Spleen (tissue), 7 donors: ENCODE measurements around the gene IFNL1.

Source experiments
- POLR2A ChIP-seq, 3 donors: fragments of 450-650 bp; IDR thresholded peaks; one replicate each; pipeline ENCODE4 v1.5.1; 2017; ENCODE audit warnings: antibody characterized with exemption in 3 of 3, mild to moderate bottlenecking in 1 of 3
- TF ChIP-seq, protein P1 (sequence below), 11 experiments: fragments of 200-600 bp in 7 of 11; fragments of 450-650 bp in 4 of 11; sonication (generic) in 4 of 11; IDR thresholded peaks in 8 of 11; conservative IDR thresholded peaks in 3 of 11; 1 replicate in 7 of 11; 2 replicates in 4 of 11; pipeline versions ENCODE4 v1.4.0 to v1.8.0; 2016 to 2021; ENCODE audit warnings: antibody characterized with exemption in 11 of 11, inconsistent platforms in 4 of 11, mild to moderate bottlenecking in 1 of 11
- donor health status: DM: no; HTN: no; CAD: no; lungs with moderate emphysema.
- donor health status: DM: no; HTN: no; CAD: no.
- donor health status: DM: no; HTN: no; CAD: no.

GRCh38 chr19:39275578-39275977 lies 20.6 kb upstream of the IFNL1 start:
- TF ChIP-seq POLR2A (IDR thresholded peaks at IDR 0.05), result no peak
- TF ChIP-seq, protein P1, sequence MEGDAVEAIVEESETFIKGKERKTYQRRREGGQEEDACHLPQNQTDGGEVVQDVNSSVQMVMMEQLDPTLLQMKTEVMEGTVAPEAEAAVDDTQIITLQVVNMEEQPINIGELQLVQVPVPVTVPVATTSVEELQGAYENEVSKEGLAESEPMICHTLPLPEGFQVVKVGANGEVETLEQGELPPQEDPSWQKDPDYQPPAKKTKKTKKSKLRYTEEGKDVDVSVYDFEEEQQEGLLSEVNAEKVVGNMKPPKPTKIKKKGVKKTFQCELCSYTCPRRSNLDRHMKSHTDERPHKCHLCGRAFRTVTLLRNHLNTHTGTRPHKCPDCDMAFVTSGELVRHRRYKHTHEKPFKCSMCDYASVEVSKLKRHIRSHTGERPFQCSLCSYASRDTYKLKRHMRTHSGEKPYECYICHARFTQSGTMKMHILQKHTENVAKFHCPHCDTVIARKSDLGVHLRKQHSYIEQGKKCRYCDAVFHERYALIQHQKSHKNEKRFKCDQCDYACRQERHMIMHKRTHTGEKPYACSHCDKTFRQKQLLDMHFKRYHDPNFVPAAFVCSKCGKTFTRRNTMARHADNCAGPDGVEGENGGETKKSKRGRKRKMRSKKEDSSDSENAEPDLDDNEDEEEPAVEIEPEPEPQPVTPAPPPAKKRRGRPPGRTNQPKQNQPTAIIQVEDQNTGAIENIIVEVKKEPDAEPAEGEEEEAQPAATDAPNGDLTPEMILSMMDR (IDR thresholded peaks at IDR 0.05 in 8 of 11, conservative IDR thresholded peaks at IDR 0.05 in 3 of 11), result no peak
